NCI-H82 treated with DMSO at 0.1 percent for 48 hours (cell line): ENCODE measurements around the gene S100A14.

Experiments
- DNase-seq: peaks from one replicate; lab custom pipeline; 2025; ENCODE audit not compliant: unreplicated experiment; lab: John Stamatoyannopoulos, UW

The S100A14 gene

GRCh38 chr1:153639280-153639679, 23.2 kb upstream of the S100A14 start:
- no peak for DNase-seq

- DNase-seq, result peak; percentile 51
These were observed 22.1 kb upstream of the S100A14 start for GRCh38 chr1:153638261-153638660.

- DNase-seq, result no peak
These were observed 20.2 kb upstream of the S100A14 start for GRCh38 chr1:153636312-153636711.

- DNase-seq, result no peak
These were observed 19.7 kb upstream of the S100A14 start for GRCh38 chr1:153635872-153636271.

GRCh38 chr1:153633754-153634665, 17.9 kb upstream of the S100A14 start, which contains the start of gene CHTOP:
Gene CHTOP, plus strand, starts transcription at chr1:153634066. Its CDS starts 2,523 bp downstream, at chr1:153636589.
- DNase-seq, result peak; percentile 94

GRCh38 chr1:153633161-153633753, 17.1 kb upstream of the S100A14 start:
- DNase-seq, result no peak

GRCh38 chr1:153631047-153632022, 15.2 kb upstream of the S100A14 start:
- DNase-seq, result no peak

- no peak for DNase-seq
These were observed 14.3 kb upstream of the S100A14 start for GRCh38 chr1:153630384-153630783.

GRCh38 chr1:153629971-153630370, 13.8 kb upstream of the S100A14 start:
- DNase-seq, result no peak

GRCh38 chr1:153629343-153629665, 13.2 kb upstream of the S100A14 start:
- no peak for DNase-seq

GRCh38 chr1:153628638-153629342, 12.7 kb upstream of the S100A14 start:
- no peak for DNase-seq

- no peak for DNase-seq
These were observed 11.8 kb upstream of the S100A14 start, which contains the start of gene S100A1 for GRCh38 chr1:153627715-153628626. Gene S100A1, plus strand, starts transcription at chr1:153628434. Its CDS starts 2,088 bp downstream, at chr1:153630522.

- peak; percentile 84 for DNase-seq
These were observed 11.0 kb upstream of the S100A14 start, which contains the start of gene S100A13 for GRCh38 chr1:153626904-153627714. Gene S100A13, minus strand, starts transcription at chr1:153627505. Its CDS starts 1,033 bp downstream, at chr1:153626472.

- no peak for DNase-seq
These were observed 10.4 kb upstream of the S100A14 start for GRCh38 chr1:153626477-153626903.

- DNase-seq, result no peak
These were observed 9.0 kb upstream of the S100A14 start for GRCh38 chr1:153624965-153625611.

- DNase-seq, result no peak
These were observed 7.0 kb upstream of the S100A14 start for GRCh38 chr1:153623101-153623500.

GRCh38 chr1:153619171-153619570, 3.0 kb upstream of the S100A14 start:
- DNase-seq, result no peak

GRCh38 chr1:153617663-153618062, 1.5 kb upstream of the S100A14 start:
- no peak for DNase-seq
